H9 (cell line): ENCODE measurements around the gene RERE. TPM values are rescaled to one million over a fixed set of nuclear protein-coding genes. Genes with fewer than 3 reads are reported as not detected.
A peak's percentile ranks its signal among the peaks of the same experiment; 100 is the strongest.

ENCODE experiments used
- DNase-seq: peaks from one replicate; pipeline ENCODE4 v3.0.0-alpha.2; 2017
- H2AFZ ChIP-seq: one replicate; pipeline ENCODE4 v1.6.1; 2013; ENCODE audit warnings: mild to moderate bottlenecking, low read length, control low read depth, moderate library complexity
- H2AK5ac ChIP-seq: 2 replicates; pipeline ENCODE4 v1.6.1; 2013; ENCODE audit warnings: low read length, control low read depth, mixed read lengths; ENCODE audit not compliant: insufficient read length
- H2BK120ac ChIP-seq: one replicate; pipeline ENCODE4 v1.6.1; 2013; ENCODE audit warnings: low read depth, mild to moderate bottlenecking, low read length, control low read depth, inconsistent platforms; ENCODE audit not compliant: poor library complexity, severe bottlenecking
- H2BK12ac ChIP-seq: 2 replicates; pipeline ENCODE4 v1.6.1; 2013; ENCODE audit warnings: low read length, control low read depth, mixed read lengths, low read depth; ENCODE audit not compliant: insufficient read length
- H2BK15ac ChIP-seq: 2 replicates; pipeline ENCODE4 v1.6.1; 2013; ENCODE audit warnings: low read depth, low read length, control low read depth
- H2BK20ac ChIP-seq: one replicate; pipeline ENCODE4 v1.6.1; 2013; ENCODE audit warnings: low read depth, mild to moderate bottlenecking, low read length, control low read depth, inconsistent platforms; ENCODE audit not compliant: poor library complexity, severe bottlenecking
- H2BK5ac ChIP-seq: 2 replicates; pipeline ENCODE4 v1.6.1; 2013; ENCODE audit warnings: low read length, control low read depth, mixed read lengths; ENCODE audit not compliant: insufficient read length
- H3K14ac ChIP-seq: 2 replicates; pipeline ENCODE4 v1.6.1; 2013; ENCODE audit warnings: low read length, control low read depth; ENCODE audit not compliant: insufficient read depth
- H3K18ac ChIP-seq: 2 replicates; pipeline ENCODE4 v1.6.1; 2013; ENCODE audit warnings: low read depth, mild to moderate bottlenecking, mixed read lengths, low read length, control low read depth; ENCODE audit not compliant: insufficient read length
- H3K23ac ChIP-seq: 2 replicates; pipeline ENCODE4 v1.6.1; 2013; ENCODE audit warnings: low read length, control low read depth, mixed read lengths, low read depth; ENCODE audit not compliant: insufficient read length
- H3K23me2 ChIP-seq: 2 replicates; pipeline ENCODE4 v1.6.1; 2013; ENCODE audit warnings: low read depth, mild to moderate bottlenecking, mixed read lengths, low read length, control low read depth; ENCODE audit not compliant: insufficient read length, poor library complexity, severe bottlenecking
- H3K27ac ChIP-seq: 2 replicates; pipeline ENCODE4 v1.5.1; 2013; ENCODE audit warnings: low read length, control low read depth, mixed read lengths, low read depth; ENCODE audit not compliant: insufficient read length
- H3K27me3 ChIP-seq: 2 replicates; pipeline ENCODE4 v1.6.1; 2013; ENCODE audit warnings: low read length, control low read depth, inconsistent platforms; ENCODE audit not compliant: insufficient read depth
- H3K4ac ChIP-seq: 2 replicates; pipeline ENCODE4 v1.6.1; 2013; ENCODE audit warnings: low read depth, mild to moderate bottlenecking, control low read depth, inconsistent platforms, low read length, moderate library complexity
- H3K4me1 ChIP-seq: 2 replicates; pipeline ENCODE4 v1.6.1; 2013; ENCODE audit warnings: low read length, control low read depth, inconsistent platforms; ENCODE audit not compliant: insufficient read depth
- H3K4me2 ChIP-seq: 2 replicates; pipeline ENCODE4 v1.6.1; 2013; ENCODE audit warnings: low read length, control low read depth, mixed read lengths; ENCODE audit not compliant: insufficient read length, insufficient read depth
- H3K56ac ChIP-seq: 2 replicates; pipeline ENCODE4 v1.6.1; 2013; ENCODE audit warnings: low read depth, mild to moderate bottlenecking, mixed read lengths, low read length, control low read depth; ENCODE audit not compliant: insufficient read length
- H3K79me1 ChIP-seq: 2 replicates; pipeline ENCODE4 v1.6.1; 2013; ENCODE audit warnings: low read depth, mild to moderate bottlenecking, moderate library complexity, low read length, control low read depth, inconsistent platforms; ENCODE audit not compliant: insufficient read depth, poor library complexity, severe bottlenecking
- H3K79me2 ChIP-seq: 2 replicates; pipeline ENCODE4 v1.6.1; 2013; ENCODE audit warnings: low read length, control low read depth, inconsistent platforms; ENCODE audit not compliant: insufficient read depth
- H3K9ac ChIP-seq: 2 replicates; pipeline ENCODE4 v1.6.1; 2013; ENCODE audit warnings: low read length, control low read depth, mixed read lengths; ENCODE audit not compliant: insufficient read length; ENCODE audit errors: extremely low read depth
- H3K9me3 ChIP-seq: one replicate; pipeline ENCODE4 v1.6.1; 2013; ENCODE audit warnings: low read depth, low read length, inconsistent platforms; ENCODE audit not compliant: control insufficient read depth
- H3T11ph ChIP-seq: one replicate; pipeline ENCODE4 v1.6.1; 2013; ENCODE audit warnings: mild to moderate bottlenecking, low read length, control low read depth, inconsistent platforms
- H4K20me1 ChIP-seq: one replicate; pipeline ENCODE4 v1.6.1; 2013; ENCODE audit not compliant: control insufficient read depth, insufficient read length, insufficient read depth
- H4K5ac ChIP-seq: 2 replicates; pipeline ENCODE4 v1.6.1; 2013; ENCODE audit warnings: low read depth, mild to moderate bottlenecking, mixed read lengths, low read length, control low read depth; ENCODE audit not compliant: insufficient read length
- H4K8ac ChIP-seq: replicated peaks from 2 replicates; pipeline ENCODE4 v1.6.1; 2013; ENCODE audit warnings: low read length, control low read depth, mixed read lengths, low read depth; ENCODE audit not compliant: insufficient read length
- H4K91ac ChIP-seq: 2 replicates; pipeline ENCODE4 v1.6.1; 2013; ENCODE audit warnings: low read depth, mild to moderate bottlenecking, moderate library complexity, mixed read lengths, low read length, control low read depth; ENCODE audit not compliant: insufficient read length
- H3K27ac Mint-ChIP-seq, 3 experiments: 2 replicates in 2 of 3; 3 replicates in 1 of 3; pipeline ENCODE4 v1.8.0; 2020 to 2021; ENCODE audit warnings: mixed read lengths in 3 of 3, mild to moderate bottlenecking in 1 of 3, moderate library complexity in 1 of 3
- H3K27me3 Mint-ChIP-seq: 2 replicates; pipeline ENCODE4 v1.8.0; 2021; ENCODE audit warnings: low read depth, mild to moderate bottlenecking, moderate library complexity, mixed read lengths
- H3K36me3 Mint-ChIP-seq, 3 experiments: 2 replicates in 2 of 3; 3 replicates in 1 of 3; pipeline ENCODE4 v1.8.0; 2020 to 2021; ENCODE audit warnings: low read depth in 3 of 3, mixed read lengths in 3 of 3; ENCODE audit not compliant: insufficient read depth in 1 of 3
- H3K4me1 Mint-ChIP-seq, 2 experiments: 2 replicates each; pipeline ENCODE4 v1.8.0; 2020; ENCODE audit warnings: mixed read lengths in 2 of 2
- H3K4me3 Mint-ChIP-seq, 2 experiments: 2 replicates in 1 of 2; 3 replicates in 1 of 2; pipeline ENCODE4 v1.8.0; 2020 to 2021; ENCODE audit warnings: mild to moderate bottlenecking in 2 of 2, mixed read lengths in 2 of 2, moderate library complexity in 1 of 2
- H3K9me3 Mint-ChIP-seq, 2 experiments: 2 replicates in 1 of 2; 3 replicates in 1 of 2; pipeline ENCODE4 v1.8.0; 2020; ENCODE audit warnings: mild to moderate bottlenecking in 2 of 2, mixed read lengths in 2 of 2, moderate library complexity in 1 of 2
- CTCF ChIP-seq: fragments of 200-600 bp; sonication (generic); conservative IDR thresholded peaks from 3 replicates; pipeline ENCODE4 v1.8.0; 2021; ENCODE audit warnings: antibody characterized with exemption, mild to moderate bottlenecking
- WGBS: extraction: QIAGEN DNeasy Blood & Tissue Kit; methylation state at CpG from one replicate; pipeline ENCODE4 v1.1.7; 2013; ENCODE audit warnings: missing lambda C conversion rate, low lambda C conversion rate, mixed read lengths; ENCODE audit not compliant: insufficient read length; ENCODE audit errors: extremely low coverage; 5-methylcytosine and 5-hydroxymethylcytosine counted together
- total RNA-seq: library from RNA; stranded (reverse); gene quantifications from 2 replicates; pipeline ENCODE4 v1.2.1, GENCODE V29; 2021

RERE gene
- total RNA-seq, 1 experiment from 2014 or later = 103 TPM

GRCh38 chr1:8467308-8467707 lies 350.1 kb downstream of the RERE start:
- Histone ChIP-seq H2BK20ac (no peak overlapping the region), H3K79me2 (no peaks in the 10 kb centered on the region), H2AK5ac (no peak overlapping the region), H2BK5ac (no peak overlapping the region), H3K4me1 (peaks cover 8% of the 10 kb centered on the region), H3K56ac (no peak overlapping the region), H3K9me3 (no peaks in the 10 kb centered on the region), H3K18ac (no peak overlapping the region), H4K5ac (no peak overlapping the region), H3K14ac (no peak overlapping the region), H3K23ac (no peak overlapping the region), H2BK12ac (no peak overlapping the region), H3K9ac (no peak overlapping the region), H4K20me1 (no peaks in the 10 kb centered on the region), H2AFZ (no peak overlapping the region), H4K91ac (no peak overlapping the region), H4K8ac (no peak overlapping the region), H3T11ph (no peak overlapping the region), H3K79me1 (no peaks in the 10 kb centered on the region), H3K27me3 (no peaks in the 10 kb centered on the region; the same call in 1 of the 2 replicates), H3K4me2 (no peak overlapping the region), H3K4ac (no peak overlapping the region), H2BK15ac (no peak overlapping the region), H2BK120ac (no peak overlapping the region), H3K27ac (no peak overlapping the region), H3K23me2 (no peaks in the 10 kb centered on the region)
- H3K27me3 Mint-ChIP-seq = no peaks in the 10 kb centered on the region
- DNase-seq = no peak
- WGBS = no CpG with 5 or more reads among the region's 3 CpGs
- no peak for TF ChIP-seq CTCF
- peaks cover 51 to 55% of the 10 kb centered on the region in 2 experiments for H3K4me1 Mint-ChIP-seq
- H3K9me3 Mint-ChIP-seq = no peaks in the 10 kb centered on the region
- no peak overlapping the region for H3K4me3 Mint-ChIP-seq
- peaks cover 0 to 4% (median 1%) of the 10 kb centered on the region in 3 experiments; a peak in 2 of 7 replicates for H3K36me3 Mint-ChIP-seq
- peak overlapping the region in 1 of 3 experiments; percentile 56; a peak in 5 of 7 replicates for H3K27ac Mint-ChIP-seq
